Chondrocyte (in vitro differentiated cells): ENCODE data around the gene GRB10. TPM values are rescaled to one million over a fixed set of nuclear protein-coding genes. Genes with fewer than 3 reads are reported as not detected.
"Not testable (repeated sequence)": the region's sequence is repeated elsewhere in the genome, so short reads cannot be mapped to it uniquely, and the experiment has no call there.

ENCODE experiments used
- DNase-seq: peaks from one replicate; pipeline ENCODE4 v3.0.0; 2021; ENCODE audit warnings: mixed read lengths, low spot score
- H3K27ac Mint-ChIP-seq: one replicate; pipeline ENCODE4 v1.8.0; 2021; ENCODE audit warnings: mild to moderate bottlenecking, moderate library complexity, mixed read lengths; ENCODE audit not compliant: unreplicated experiment
- H3K27me3 Mint-ChIP-seq: 2 replicates; pipeline ENCODE4 v1.8.0; 2021; ENCODE audit warnings: low read depth, mixed read lengths
- H3K36me3 Mint-ChIP-seq: 2 replicates; pipeline ENCODE4 v1.8.0; 2021; ENCODE audit warnings: low read depth, mixed read lengths
- H3K4me1 Mint-ChIP-seq: 2 replicates; pipeline ENCODE4 v1.8.0; 2021; ENCODE audit warnings: low read depth, mild to moderate bottlenecking, mixed read lengths
- H3K4me3 Mint-ChIP-seq: one replicate; pipeline ENCODE4 v1.8.0; 2021; ENCODE audit warnings: mild to moderate bottlenecking, moderate library complexity, mixed read lengths; ENCODE audit not compliant: unreplicated experiment
- H3K9me3 Mint-ChIP-seq: 2 replicates; pipeline ENCODE4 v1.8.0; 2021; ENCODE audit warnings: low read depth, mixed read lengths
- total RNA-seq: library from RNA; stranded (reverse); gene quantifications from 3 replicates; pipeline ENCODE4 v1.2.1, GENCODE V29; 2021
- TF ChIP-seq, protein P1 (sequence below): fragments of 200-600 bp; sonication (generic); IDR thresholded peaks from 2 replicates; pipeline ENCODE4 v1.5.0; 2021; ENCODE audit warnings: antibody characterized with exemption, mild to moderate bottlenecking, moderate library complexity

Gene GRB10
- total RNA-seq, 1 donor from 2014 or later, result 73.7 TPM

DNA sequence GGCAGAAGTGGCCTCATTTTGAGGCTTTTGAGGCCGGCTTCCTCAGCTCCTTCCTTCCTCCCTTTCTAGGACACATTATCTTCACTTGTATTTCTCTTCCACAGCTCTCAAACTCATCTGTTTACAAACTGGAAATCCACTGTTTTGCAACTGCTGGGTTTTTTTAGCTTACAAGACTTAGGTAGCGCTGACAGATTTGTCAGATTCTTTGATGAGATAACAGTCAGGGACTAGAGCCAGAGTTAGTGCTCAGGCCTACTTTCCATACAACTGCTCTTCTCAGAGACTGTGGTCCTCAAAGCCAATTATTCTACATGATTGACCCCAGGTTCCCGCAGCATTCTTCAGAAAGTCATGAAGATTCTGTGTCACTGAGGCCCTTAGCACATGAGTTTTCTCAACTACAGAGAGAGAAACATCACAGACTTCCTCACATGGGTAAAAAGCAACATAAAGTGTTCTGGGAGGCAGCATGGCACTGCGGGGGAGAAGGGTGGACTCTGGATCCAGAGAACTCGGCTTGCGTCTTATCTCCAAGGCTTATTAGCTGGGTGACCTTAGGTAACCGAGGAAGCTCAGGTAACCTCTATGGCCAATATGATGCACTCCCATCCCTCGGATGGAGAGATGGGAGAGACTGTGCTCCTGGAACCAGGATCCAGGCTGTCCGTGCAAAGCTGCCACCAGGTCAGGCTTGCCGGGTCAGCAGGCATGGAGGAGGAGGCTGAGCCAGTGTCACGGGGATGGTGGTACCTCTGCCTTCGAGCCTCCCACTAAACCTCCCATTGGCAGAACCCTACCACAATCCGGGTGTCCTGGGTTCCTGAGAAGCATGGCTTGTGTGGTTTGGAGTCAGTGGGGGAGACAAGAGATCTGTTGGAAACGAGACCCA lies 228.0 kb downstream of the GRB10 start:
- H3K27me3 Mint-ChIP-seq, result peaks cover 45% of the 10 kb centered on the region
- H3K4me1 Mint-ChIP-seq, result no peaks in the 10 kb centered on the region
- no peak for DNase-seq
- H3K9me3 Mint-ChIP-seq, result no peaks in the 10 kb centered on the region
- TF ChIP-seq, protein P1, sequence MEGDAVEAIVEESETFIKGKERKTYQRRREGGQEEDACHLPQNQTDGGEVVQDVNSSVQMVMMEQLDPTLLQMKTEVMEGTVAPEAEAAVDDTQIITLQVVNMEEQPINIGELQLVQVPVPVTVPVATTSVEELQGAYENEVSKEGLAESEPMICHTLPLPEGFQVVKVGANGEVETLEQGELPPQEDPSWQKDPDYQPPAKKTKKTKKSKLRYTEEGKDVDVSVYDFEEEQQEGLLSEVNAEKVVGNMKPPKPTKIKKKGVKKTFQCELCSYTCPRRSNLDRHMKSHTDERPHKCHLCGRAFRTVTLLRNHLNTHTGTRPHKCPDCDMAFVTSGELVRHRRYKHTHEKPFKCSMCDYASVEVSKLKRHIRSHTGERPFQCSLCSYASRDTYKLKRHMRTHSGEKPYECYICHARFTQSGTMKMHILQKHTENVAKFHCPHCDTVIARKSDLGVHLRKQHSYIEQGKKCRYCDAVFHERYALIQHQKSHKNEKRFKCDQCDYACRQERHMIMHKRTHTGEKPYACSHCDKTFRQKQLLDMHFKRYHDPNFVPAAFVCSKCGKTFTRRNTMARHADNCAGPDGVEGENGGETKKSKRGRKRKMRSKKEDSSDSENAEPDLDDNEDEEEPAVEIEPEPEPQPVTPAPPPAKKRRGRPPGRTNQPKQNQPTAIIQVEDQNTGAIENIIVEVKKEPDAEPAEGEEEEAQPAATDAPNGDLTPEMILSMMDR, result no peak
- no peak overlapping the region for H3K27ac Mint-ChIP-seq
- no peaks in the 10 kb centered on the region for H3K36me3 Mint-ChIP-seq
- H3K4me3 Mint-ChIP-seq, result no peak overlapping the region

DNA sequence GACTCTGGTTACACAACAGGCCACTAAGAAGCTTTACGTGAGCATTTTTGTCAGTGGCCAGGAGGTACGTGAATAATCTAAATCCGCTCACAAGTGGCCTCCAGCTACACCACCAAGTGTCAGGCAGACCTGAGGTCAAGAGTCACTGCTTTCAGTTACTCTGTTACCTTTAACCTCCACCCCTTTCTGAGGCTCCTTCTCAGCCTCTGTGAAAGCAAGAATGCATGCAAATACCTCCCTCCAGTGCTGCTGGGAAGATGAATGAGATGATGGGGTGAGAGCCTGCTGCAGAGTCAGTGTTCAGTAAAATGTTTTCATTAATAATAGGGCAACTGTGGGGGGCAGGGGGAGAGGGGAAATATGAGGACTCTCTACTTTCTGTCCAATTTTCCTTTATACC lies 228.7 kb downstream of the GRB10 start:
- H3K36me3 Mint-ChIP-seq, result no peaks in the 10 kb centered on the region
- TF ChIP-seq, protein P1, result no peak
- no peak overlapping the region for H3K4me3 Mint-ChIP-seq
- DNase-seq, result no peak
- H3K27me3 Mint-ChIP-seq, result peaks cover 46% of the 10 kb centered on the region
- H3K9me3 Mint-ChIP-seq, result no peaks in the 10 kb centered on the region
- H3K27ac Mint-ChIP-seq, result no peak overlapping the region
- no peaks in the 10 kb centered on the region for H3K4me1 Mint-ChIP-seq

DNA sequence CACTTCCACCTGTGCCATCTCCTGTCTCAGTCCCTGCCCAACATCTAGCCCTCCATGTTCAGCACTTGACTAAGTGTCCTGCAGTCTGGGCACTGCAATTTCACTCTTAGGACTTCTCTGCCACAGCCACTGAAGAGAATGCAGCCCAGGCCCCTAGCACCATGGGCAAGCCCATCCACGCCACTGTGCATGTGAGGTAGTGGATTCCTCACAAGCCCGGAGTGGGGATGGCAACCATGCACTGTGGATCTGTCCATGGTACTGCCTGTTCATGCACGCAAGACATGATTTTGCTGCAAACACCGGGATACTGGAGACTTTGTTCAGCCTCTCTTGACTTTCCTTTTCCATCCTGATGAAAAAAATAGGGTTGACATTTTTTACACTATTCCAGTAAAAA lies 229.8 kb downstream of the GRB10 start:
- TF ChIP-seq, protein P1, result no peak
- DNase-seq, result no peak
- no peaks in the 10 kb centered on the region for H3K36me3 Mint-ChIP-seq
- no peaks in the 10 kb centered on the region for H3K9me3 Mint-ChIP-seq
- no peak overlapping the region for H3K27ac Mint-ChIP-seq
- no peak overlapping the region for H3K4me3 Mint-ChIP-seq
- no peaks in the 10 kb centered on the region for H3K4me1 Mint-ChIP-seq
- H3K27me3 Mint-ChIP-seq, result peaks cover 39% of the 10 kb centered on the region

DNA sequence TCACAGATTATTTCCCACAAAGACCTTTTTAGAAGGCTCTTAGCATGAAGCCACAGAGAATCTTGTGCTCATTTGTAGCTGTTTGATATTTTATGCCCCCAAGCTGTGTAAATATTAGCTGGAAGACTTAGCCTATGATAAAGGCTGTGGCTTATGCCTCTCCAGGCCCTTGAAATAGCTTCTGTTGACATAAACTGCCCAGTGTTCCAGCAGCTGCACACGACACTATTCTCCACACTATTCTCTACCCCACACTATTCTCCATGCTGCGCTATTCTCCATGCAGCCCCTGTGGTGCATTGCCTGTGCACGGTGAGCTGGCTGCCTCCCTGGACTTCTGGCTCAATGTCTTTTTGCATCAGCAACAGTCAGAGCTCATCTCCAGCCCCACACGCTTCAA lies 230.6 kb downstream of the GRB10 start:
- no peaks in the 10 kb centered on the region for H3K4me1 Mint-ChIP-seq
- TF ChIP-seq, protein P1, result no peak
- H3K36me3 Mint-ChIP-seq, result no peaks in the 10 kb centered on the region
- H3K27me3 Mint-ChIP-seq, result peaks cover 34% of the 10 kb centered on the region
- H3K9me3 Mint-ChIP-seq, result no peaks in the 10 kb centered on the region
- no peak overlapping the region for H3K27ac Mint-ChIP-seq
- H3K4me3 Mint-ChIP-seq, result no peak overlapping the region
- DNase-seq, result no peak

DNA sequence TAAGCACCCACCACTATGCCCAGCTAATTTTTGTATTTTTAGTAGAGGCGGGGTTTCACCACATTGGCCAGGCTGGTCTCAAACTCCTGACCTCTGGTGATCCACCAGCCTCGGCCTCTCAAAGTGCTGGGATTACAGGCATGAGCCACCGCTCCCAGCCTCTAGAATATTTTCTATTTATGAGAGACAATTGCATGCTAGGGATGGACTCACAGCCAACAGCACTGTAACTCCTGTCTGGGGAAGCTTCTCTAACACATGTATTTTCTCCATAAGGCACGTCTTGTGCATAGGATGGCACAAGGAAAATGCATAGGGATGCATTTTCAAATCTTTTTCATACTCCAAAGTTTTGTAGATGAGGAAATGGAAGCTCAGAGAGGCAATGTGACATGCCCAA lies 237.1 kb downstream of the GRB10 start:
- not testable (repeated sequence) for H3K4me3 Mint-ChIP-seq, DNase-seq, H3K36me3 Mint-ChIP-seq, H3K9me3 Mint-ChIP-seq, H3K27ac Mint-ChIP-seq, H3K4me1 Mint-ChIP-seq
- H3K27me3 Mint-ChIP-seq, result peaks cover 27% of the 10 kb centered on the region

DNA sequence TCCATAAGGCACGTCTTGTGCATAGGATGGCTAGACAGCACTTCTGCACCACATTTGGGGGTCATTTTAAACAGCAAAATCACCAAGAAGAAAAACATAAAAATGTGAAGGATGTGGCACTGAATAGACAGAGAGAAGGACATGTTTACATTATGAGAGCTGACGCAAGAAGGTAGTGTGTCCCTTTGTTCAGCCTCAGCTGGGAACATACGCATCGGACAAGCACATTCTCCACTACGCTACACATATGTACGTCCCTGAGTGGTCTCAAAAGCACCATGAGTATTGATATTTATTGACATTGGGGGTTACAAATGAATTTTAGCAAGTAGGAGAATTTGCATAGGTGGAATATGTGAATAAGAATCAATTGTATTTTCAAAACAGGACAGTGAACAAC lies 237.7 kb downstream of the GRB10 start:
- Mint-ChIP-seq H3K4me3 (no peak overlapping the region), H3K4me1 (no peaks in the 10 kb centered on the region)
- TF ChIP-seq, protein P1, result no peak

More for the DNA sequence above, 237.7 kb downstream of the GRB10 start:
- Mint-ChIP-seq H3K27ac (no peak overlapping the region), H3K27me3 (peaks cover 28% of the 10 kb centered on the region), H3K9me3 (no peaks in the 10 kb centered on the region), H3K36me3 (no peaks in the 10 kb centered on the region)
- DNase-seq, result no peak
